Vagina (tissue), 2 donors: ENCODE measurements around the gene GPRC5D. TPM values are rescaled to one million over a fixed set of nuclear protein-coding genes. Genes with fewer than 3 reads are reported as not detected.

Experiments used
- DNase-seq, 2 donors: peaks; one replicate each; pipeline ENCODE4 v3.0.0-alpha.2; 2017; ENCODE audit errors: extremely low spot score in 2 of 2
- H3K27ac ChIP-seq: fragments of 200-600 bp; sonication (generic); one replicate; pipeline ENCODE4 v1.5.1; 2019
- H3K27me3 ChIP-seq: fragments of 200-600 bp; sonication (generic); one replicate; pipeline ENCODE4 v1.5.1; 2019
- H3K36me3 ChIP-seq, 2 donors: fragments of 200-600 bp; sonication (generic); one replicate each; pipeline ENCODE4 v1.5.1; 2017 to 2019
- H3K4me1 ChIP-seq: fragments of 200-600 bp; sonication (generic); one replicate; pipeline ENCODE4 v1.5.1; 2019
- H3K4me3 ChIP-seq, 2 donors: fragments of 200-600 bp; sonication (generic); 1 replicate in 1 of 2; 2 replicates in 1 of 2; pipeline ENCODE4 v1.5.1; 2016 to 2019
- H3K9me3 ChIP-seq: fragments of 200-600 bp; sonication (generic); one replicate; pipeline ENCODE4 v1.5.1; 2019
- POLR2A ChIP-seq, 2 donors: fragments of 450-650 bp; IDR thresholded peaks; one replicate each; pipeline ENCODE4 v1.6.1; 2017; ENCODE audit warnings: antibody characterized with exemption in 2 of 2, mild to moderate bottlenecking in 2 of 2, moderate library complexity in 2 of 2
- POLR2AphosphoS5 ChIP-seq, 2 donors: sonication (generic); formaldehyde crosslinking; IDR thresholded peaks; one replicate each; pipeline ENCODE4 v1.9.0; 2017; ENCODE audit warnings: antibody characterized with exemption in 2 of 2, mild to moderate bottlenecking in 2 of 2, low read depth in 1 of 2; ENCODE audit not compliant: insufficient read depth in 1 of 2
- intact Hi-C: fragments of 100-400 bp; cut with DNase I; formaldehyde crosslinking; loops from one replicate; pipeline ENCODE4 v1.15.1; 2023
- total RNA-seq: library from RNA; depleted of rRNA; stranded (reverse); fragments of >200 nt; gene quantifications from one replicate; pipeline ENCODE4 v1.2.3, GENCODE V29; 2016
- TF ChIP-seq, protein P1 (sequence below), 3 experiments: fragments of 450-650 bp in 2 of 3; fragments of 200-600 bp in 1 of 3; sonication (generic) in 1 of 3; IDR thresholded peaks; one replicate each; pipeline ENCODE4 v1.5.1; 2017 to 2019; ENCODE audit warnings: antibody characterized with exemption in 3 of 3, mild to moderate bottlenecking in 2 of 3, moderate library complexity in 2 of 3

The GPRC5D gene
- total RNA-seq, 1 donor from 2014 or later = not detected

DNA sequence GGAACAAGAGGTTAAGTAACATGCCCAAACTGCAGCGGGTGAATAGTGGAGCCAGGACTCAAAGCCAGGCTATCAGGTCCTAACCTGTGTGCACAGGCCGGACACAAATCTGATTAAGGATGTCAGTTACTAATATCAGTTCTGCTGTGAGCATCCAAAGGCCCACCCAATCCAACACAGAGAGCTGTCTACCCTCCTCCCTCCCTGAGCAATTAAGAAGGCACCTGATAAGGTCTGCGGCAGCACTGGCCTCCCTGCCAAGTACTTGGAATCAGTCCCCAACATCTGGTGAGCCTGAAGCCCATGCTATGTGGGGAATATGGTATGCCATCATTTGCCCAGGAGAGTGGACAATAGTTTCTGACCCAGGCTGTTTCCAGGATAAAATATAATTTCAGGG lies 44.2 kb upstream of the GPRC5D start:
- H3K27ac ChIP-seq = no peak overlapping the region
- no peak for DNase-seq
- no peaks in the 10 kb centered on the region for H3K36me3 ChIP-seq
- no peaks in the 10 kb centered on the region for H3K27me3 ChIP-seq
- H3K4me1 ChIP-seq = peaks cover 54% of the 10 kb centered on the region
- intact Hi-C loops = no loop called here
- H3K4me3 ChIP-seq = no peak overlapping the region
- TF ChIP-seq POLR2AphosphoS5 (IDR thresholded peaks at IDR 0.05; ENCODE audit: insufficient read depth in 1 of 2, low read depth in 1 of 2) = no peak
- no peak for TF ChIP-seq POLR2A (IDR thresholded peaks at IDR 0.05)
- TF ChIP-seq, protein P1, sequence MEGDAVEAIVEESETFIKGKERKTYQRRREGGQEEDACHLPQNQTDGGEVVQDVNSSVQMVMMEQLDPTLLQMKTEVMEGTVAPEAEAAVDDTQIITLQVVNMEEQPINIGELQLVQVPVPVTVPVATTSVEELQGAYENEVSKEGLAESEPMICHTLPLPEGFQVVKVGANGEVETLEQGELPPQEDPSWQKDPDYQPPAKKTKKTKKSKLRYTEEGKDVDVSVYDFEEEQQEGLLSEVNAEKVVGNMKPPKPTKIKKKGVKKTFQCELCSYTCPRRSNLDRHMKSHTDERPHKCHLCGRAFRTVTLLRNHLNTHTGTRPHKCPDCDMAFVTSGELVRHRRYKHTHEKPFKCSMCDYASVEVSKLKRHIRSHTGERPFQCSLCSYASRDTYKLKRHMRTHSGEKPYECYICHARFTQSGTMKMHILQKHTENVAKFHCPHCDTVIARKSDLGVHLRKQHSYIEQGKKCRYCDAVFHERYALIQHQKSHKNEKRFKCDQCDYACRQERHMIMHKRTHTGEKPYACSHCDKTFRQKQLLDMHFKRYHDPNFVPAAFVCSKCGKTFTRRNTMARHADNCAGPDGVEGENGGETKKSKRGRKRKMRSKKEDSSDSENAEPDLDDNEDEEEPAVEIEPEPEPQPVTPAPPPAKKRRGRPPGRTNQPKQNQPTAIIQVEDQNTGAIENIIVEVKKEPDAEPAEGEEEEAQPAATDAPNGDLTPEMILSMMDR (IDR thresholded peaks at IDR 0.05) = no peak
- no peaks in the 10 kb centered on the region for H3K9me3 ChIP-seq

DNA sequence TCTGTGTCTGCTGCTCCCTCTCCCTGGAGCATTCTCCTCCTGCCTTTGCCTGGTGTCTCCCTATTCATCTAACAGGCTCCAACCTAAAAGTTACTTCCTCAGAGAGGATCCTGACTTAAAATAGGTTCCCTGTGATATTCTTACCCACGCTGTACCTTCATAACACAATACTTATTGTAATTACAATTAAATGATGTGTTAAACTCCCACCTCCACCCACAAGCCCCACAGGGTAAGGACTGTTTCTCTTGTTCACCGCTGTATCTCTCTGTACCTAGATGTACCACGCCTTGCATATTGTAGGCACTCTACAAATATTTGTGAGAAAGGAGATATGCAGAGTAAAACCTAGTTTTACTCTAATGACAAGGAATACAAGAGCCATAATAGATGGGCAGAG lies 43.1 kb upstream of the GPRC5D start:
- H3K4me3 ChIP-seq = no peak overlapping the region
- TF ChIP-seq POLR2A (IDR thresholded peaks at IDR 0.05) (no peak), POLR2AphosphoS5 (IDR thresholded peaks at IDR 0.05; ENCODE audit: insufficient read depth in 1 of 2, low read depth in 1 of 2) (no peak)
- TF ChIP-seq, protein P1 (IDR thresholded peaks at IDR 0.05) = no peak
- DNase-seq = no peak
- H3K4me1 ChIP-seq = peaks cover 58% of the 10 kb centered on the region
- H3K27ac ChIP-seq = no peak overlapping the region
- H3K9me3 ChIP-seq = no peaks in the 10 kb centered on the region
- no peaks in the 10 kb centered on the region for H3K27me3 ChIP-seq
- intact Hi-C loops = no loop called here
- no peaks in the 10 kb centered on the region for H3K36me3 ChIP-seq

DNA sequence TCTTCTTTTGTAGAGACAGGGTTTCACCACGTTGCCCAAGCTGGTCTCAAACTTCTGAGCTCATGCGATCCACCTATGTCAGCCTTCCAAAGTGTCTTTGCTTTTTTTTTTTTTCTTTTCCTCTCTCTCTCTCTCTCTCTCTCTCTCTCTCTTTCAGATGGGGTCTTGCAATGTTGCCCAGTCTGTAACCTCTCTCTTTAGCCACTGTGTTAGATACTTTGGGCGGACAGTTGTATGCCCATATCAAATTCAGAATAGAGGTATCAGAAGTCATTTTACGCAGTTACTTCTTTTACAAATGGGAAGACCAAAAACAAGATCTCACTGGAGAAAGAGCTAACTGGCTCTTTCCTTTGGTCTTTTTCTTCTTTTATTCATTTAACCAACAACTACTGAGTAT lies 41.4 kb upstream of the GPRC5D start:
- Histone ChIP-seq H3K36me3 (peaks cover 0 to 9% of the 10 kb centered on the region in 2 donors), H3K9me3 (no peaks in the 10 kb centered on the region), H3K27ac (peak overlapping the region; percentile 82), H3K4me3 (no peak overlapping the region), H3K27me3 (no peaks in the 10 kb centered on the region), H3K4me1 (peaks cover 44% of the 10 kb centered on the region)
- intact Hi-C loops = no loop called here
- TF ChIP-seq, protein P1 (IDR thresholded peaks at IDR 0.05) = no peak
- TF ChIP-seq POLR2AphosphoS5 (IDR thresholded peaks at IDR 0.05; ENCODE audit: insufficient read depth in 1 of 2, low read depth in 1 of 2) (no peak), POLR2A (IDR thresholded peaks at IDR 0.05) (no peak)
- DNase-seq = no peak

DNA sequence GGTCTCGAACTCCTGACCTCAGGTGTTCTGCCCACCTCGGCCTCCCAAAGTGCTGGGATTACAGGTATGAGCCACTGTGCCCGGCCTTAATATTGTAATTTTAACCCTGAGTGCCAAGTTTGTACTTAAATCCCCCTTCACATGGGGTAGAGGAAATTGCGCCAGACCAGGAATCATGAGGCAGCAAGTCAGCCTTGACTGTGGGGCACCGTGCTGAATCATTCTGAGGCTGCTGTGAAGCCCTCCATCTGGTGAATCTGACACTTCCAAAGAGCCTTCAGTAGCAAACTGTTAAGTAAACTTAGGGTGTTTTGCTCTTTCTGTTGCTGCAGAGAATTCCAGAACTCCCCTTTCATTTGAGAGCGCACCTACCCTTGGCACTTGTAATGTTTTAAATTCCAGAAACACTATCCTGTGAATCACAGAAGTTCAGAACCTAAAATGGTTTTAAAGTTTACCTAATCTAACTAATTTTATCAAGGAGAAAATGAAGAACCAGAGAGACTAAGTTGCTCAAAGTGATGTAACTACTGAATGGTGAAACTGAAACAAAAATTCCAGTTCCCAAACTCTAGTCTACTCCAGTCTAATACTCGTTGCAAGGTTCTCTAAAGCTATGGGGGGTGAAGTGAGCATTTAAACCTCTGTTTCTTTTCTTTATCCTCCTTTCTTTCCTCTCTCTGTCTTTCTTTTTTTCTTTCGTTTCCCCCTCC lies 40.6 kb upstream of the GPRC5D start:
- Histone ChIP-seq H3K9me3 (no peaks in the 10 kb centered on the region), H3K4me3 (peak overlapping the region; percentile 1 to 13), H3K4me1 (peaks cover 36% of the 10 kb centered on the region), H3K27me3 (no peaks in the 10 kb centered on the region), H3K36me3 (peaks cover 0 to 16% of the 10 kb centered on the region in 2 donors), H3K27ac (peak overlapping the region; percentile 82)
- no peak for DNase-seq
- intact Hi-C loops = no loop called here
- TF ChIP-seq POLR2AphosphoS5 (IDR thresholded peaks at IDR 0.05; ENCODE audit: insufficient read depth in 1 of 2, low read depth in 1 of 2) = peak in 1 of 2 donors; percentile 11
- no peak for TF ChIP-seq POLR2A (IDR thresholded peaks at IDR 0.05)
- TF ChIP-seq, protein P1 (IDR thresholded peaks at IDR 0.05) = no peak

DNA sequence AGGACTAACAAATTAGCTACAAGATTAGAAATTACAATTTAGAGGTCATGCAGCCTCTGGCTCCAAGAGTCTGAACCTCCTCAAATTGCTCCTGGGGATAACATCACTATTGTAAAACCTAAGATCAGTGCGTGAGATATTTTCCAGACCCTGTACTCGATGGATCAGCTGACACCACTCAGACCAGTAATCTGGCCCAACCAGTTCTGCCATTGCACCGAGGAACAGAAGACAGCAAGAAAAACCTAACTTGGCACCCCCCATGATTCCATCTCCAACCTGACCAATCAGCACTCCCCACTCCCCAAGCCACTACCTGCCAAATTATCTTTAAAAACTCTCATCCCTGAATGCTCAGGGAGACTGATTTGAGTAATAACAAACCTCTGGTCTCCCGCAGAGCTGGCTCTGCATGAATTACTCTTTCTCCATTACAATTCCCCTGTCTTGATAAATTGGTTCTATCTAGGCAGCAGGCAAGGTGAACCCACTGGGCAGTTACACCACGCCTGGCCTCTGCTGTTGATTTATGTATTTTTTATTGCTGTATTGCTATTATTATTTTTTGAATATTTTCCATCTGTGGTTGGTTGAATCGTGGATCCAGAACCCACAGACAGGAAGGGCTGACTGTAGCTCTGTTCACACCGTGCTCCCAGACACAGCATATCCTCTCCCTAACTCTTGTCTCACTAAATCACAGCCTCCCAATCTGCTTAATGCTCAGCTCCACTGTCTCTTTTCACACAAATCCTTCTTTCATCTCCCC lies 38.9 kb upstream of the GPRC5D start:
- TF ChIP-seq, protein P1 (IDR thresholded peaks at IDR 0.05) = no peak
- no peak for TF ChIP-seq POLR2A (IDR thresholded peaks at IDR 0.05)
- no peak for TF ChIP-seq POLR2AphosphoS5 (IDR thresholded peaks at IDR 0.05; ENCODE audit: insufficient read depth in 1 of 2, low read depth in 1 of 2)
- no peaks in the 10 kb centered on the region for H3K27me3 ChIP-seq
- H3K4me3 ChIP-seq = no peak overlapping the region
- intact Hi-C loops = no loop called here
- no peaks in the 10 kb centered on the region for H3K9me3 ChIP-seq
- no peak overlapping the region for H3K27ac ChIP-seq
- H3K36me3 ChIP-seq = peaks cover 0 to 29% of the 10 kb centered on the region in 2 donors
- no peak for DNase-seq
- H3K4me1 ChIP-seq = peaks cover 27% of the 10 kb centered on the region
